GM12878 (cell line): ENCODE results near the gene CLDN6. TPM values are rescaled to one million over a fixed set of nuclear protein-coding genes. Genes with fewer than 3 reads are reported as not detected.
A peak's percentile ranks its signal among the peaks of the same experiment; 100 is the strongest.

ENCODE experiments used
- ATAC-seq: fragments of 200-7000 bp; cut with Tn5 transposase; 3 replicates; pipeline ENCODE4 v1.9.1; 2020; ENCODE audit warnings: mild to moderate bottlenecking, moderate library complexity
- BruUV-seq: library from RNA; stranded (reverse); fragments of 400-500 nt; replicated peaks from 2 replicates; lab custom pipeline; 2021; lab: Mats Ljungman, UMichigan
- CTCF ChIA-PET: fragments of 300-600 bp; sonication (Branson Sonifier 250); formaldehyde crosslinking; extraction: SDS; loops from one replicate; lab custom pipeline; 2021; ENCODE audit warnings: inconsistent platforms; lab: Yijun Ruan, JAX
- POLR2A ChIA-PET: fragments of 350-600 bp; formaldehyde crosslinking; extraction: SDS; loops from one replicate; lab custom pipeline; 2021; ENCODE audit warnings: inconsistent platforms; lab: Charles Lee
- RAD21 ChIA-PET: fragments of 300-600 bp; sonication (Branson Sonifier 250); formaldehyde crosslinking; loops from one replicate; lab custom pipeline; 2023; ENCODE audit warnings: antibody characterized with exemption; ENCODE audit not compliant: unreplicated experiment; lab: Charles Lee
- SMC1A ChIA-PET: fragments of 300-600 bp; sonication (Branson Sonifier 250); formaldehyde crosslinking; loops from one replicate; lab custom pipeline; 2023; ENCODE audit not compliant: unreplicated experiment, uncharacterized antibody; lab: Charles Lee
- DNase-seq: peaks from one replicate; pipeline ENCODE4 v3.0.0-alpha.2; 2011; ENCODE audit warnings: low read depth, low spot score
- FAIRE-seq: peaks from 3 replicates; lab custom pipeline; 2011; peaks lifted over from hg19 to GRCh38; lab: Jason Lieb, UNC
- H2AFZ ChIP-seq: 2 replicates; pipeline ENCODE4 v1.6.0; 2011; ENCODE audit warnings: low read depth, low read length, control low read depth; ENCODE audit not compliant: control insufficient read depth
- H3K27ac ChIP-seq: 2 replicates; pipeline ENCODE4 v1.5.1; 2011; ENCODE audit warnings: control low read depth; ENCODE audit not compliant: control insufficient read depth, insufficient read depth
- H3K27me3 ChIP-seq, 2 experiments: replicated peaks in 1 of 2; 2 replicates each; pipeline versions ENCODE4 v1.6.0 to v1.6.1; 2011; ENCODE audit warnings: low read length in 1 of 2; ENCODE audit not compliant: control insufficient read depth in 2 of 2, insufficient read depth in 2 of 2
- H3K36me3 ChIP-seq, 2 experiments: 2 replicates each; pipeline ENCODE4 v1.5.1; 2011; ENCODE audit warnings: low read length in 1 of 2; ENCODE audit not compliant: control insufficient read depth in 2 of 2, insufficient read depth in 2 of 2
- H3K4me1 ChIP-seq: 2 replicates; pipeline ENCODE4 v1.6.1; 2011; ENCODE audit warnings: mild to moderate bottlenecking, low read length, moderate library complexity, mixed read lengths; ENCODE audit not compliant: control insufficient read depth, insufficient read depth
- H3K4me2 ChIP-seq: 2 replicates; pipeline ENCODE4 v1.6.0; 2011; ENCODE audit warnings: control low read depth; ENCODE audit not compliant: control insufficient read depth, insufficient read depth
- H3K4me3 ChIP-seq: fragments of 200-600 bp; sonication (generic); 2 replicates; pipeline ENCODE4 v1.5.1; 2016
- H3K79me2 ChIP-seq: 2 replicates; pipeline ENCODE4 v1.6.0; 2011; ENCODE audit warnings: low read length; ENCODE audit not compliant: control insufficient read depth, insufficient read depth
- H3K9ac ChIP-seq: 2 replicates; pipeline ENCODE4 v1.8.0; 2011; ENCODE audit warnings: low read length, control low read depth, mixed read lengths; ENCODE audit not compliant: control insufficient read depth, insufficient read depth
- H3K9me3 ChIP-seq: replicated peaks from 3 replicates; pipeline ENCODE4 v1.5.1; 2011; ENCODE audit warnings: mild to moderate bottlenecking, low read length; ENCODE audit not compliant: control insufficient read depth, insufficient read depth
- H4K20me1 ChIP-seq: 2 replicates; pipeline ENCODE4 v1.6.0; 2011; ENCODE audit not compliant: control insufficient read depth, insufficient read depth
- BHLHE40 ChIP-seq, 2 experiments: fragments of 450-650 bp in 1 of 2; IDR thresholded peaks; 2 replicates each; pipeline ENCODE4 v1.6.1; 2011 to 2017; ENCODE audit warnings: low read depth in 2 of 2, borderline replicate concordance in 1 of 2, improper control_type of control experiment in 1 of 2, low read length in 1 of 2, mild to moderate bottlenecking in 1 of 2
- CBFB ChIP-seq: IDR thresholded peaks from 2 replicates; pipeline ENCODE4 v1.6.1; 2016; ENCODE audit warnings: antibody characterized with exemption, low read depth
- CHD1 ChIP-seq: IDR thresholded peaks from 2 replicates; pipeline ENCODE4 v1.6.1; 2012; ENCODE audit warnings: low read depth, low read length, improper control_type of control experiment
- CREB1 ChIP-seq: IDR thresholded peaks from 2 replicates; pipeline ENCODE4 v1.6.1; 2012; ENCODE audit warnings: low read depth, mild to moderate bottlenecking, inconsistent platforms
- EZH2 ChIP-seq: IDR thresholded peaks from 2 replicates; pipeline ENCODE4 v1.6.1; 2012; ENCODE audit warnings: low read depth, mild to moderate bottlenecking, control low read depth, inconsistent platforms, low read length, borderline replicate concordance; ENCODE audit not compliant: control insufficient read depth
- IKZF2 ChIP-seq, 2 experiments: fragments of 450-650 bp; IDR thresholded peaks; 2 replicates each; pipeline ENCODE4 v1.6.1; 2017; ENCODE audit warnings: mild to moderate bottlenecking in 2 of 2, moderate library complexity in 2 of 2
- LARP7 ChIP-seq: fragments of 450-650 bp; IDR thresholded peaks from 2 replicates; pipeline ENCODE4 v1.6.1; 2017; ENCODE audit warnings: mild to moderate bottlenecking
- NFYA ChIP-seq: IDR thresholded peaks from 2 replicates; pipeline ENCODE4 v1.6.1; 2011; ENCODE audit warnings: low read depth, mild to moderate bottlenecking, low read length, improper control_type of control experiment, borderline replicate concordance
- NR2F1 ChIP-seq: fragments of 450-650 bp; conservative IDR thresholded peaks from 2 replicates; pipeline ENCODE4 v1.6.1; 2017; ENCODE audit warnings: mild to moderate bottlenecking
- RFX5 ChIP-seq: IDR thresholded peaks from 2 replicates; pipeline ENCODE4 v1.6.1; 2011; ENCODE audit warnings: low read depth, low read length, improper control_type of control experiment
- SMC3 ChIP-seq: IDR thresholded peaks from 2 replicates; pipeline ENCODE4 v1.6.1; 2011; ENCODE audit warnings: low read length, improper control_type of control experiment, borderline replicate concordance
- WRNIP1 ChIP-seq: IDR thresholded peaks from 2 replicates; pipeline ENCODE4 v1.6.1; 2011; ENCODE audit warnings: low read depth, low read length, improper control_type of control experiment, borderline replicate concordance
- ZNF217 ChIP-seq: fragments of 450-650 bp; IDR thresholded peaks from 2 replicates; pipeline ENCODE4 v1.6.1; 2017; ENCODE audit warnings: antibody characterized with exemption, mild to moderate bottlenecking
- WGBS: methylation state at CpG from one replicate; pipeline ENCODE4 v1.1.6; 2016; ENCODE audit warnings: low lambda C conversion rate; ENCODE audit not compliant: insufficient replicate concordance, insufficient coverage; ENCODE audit errors: missing lambda C conversion rate; 5-methylcytosine and 5-hydroxymethylcytosine counted together
- in situ Hi-C: fragments of 300-500 bp; cut with MboI; formaldehyde crosslinking; loops from 9 replicates; pipeline ENCODE4 v1.14.3; 2018; ENCODE audit warnings: mixed read lengths
- intact Hi-C: fragments of 100-400 bp; cut with micrococcal nuclease; formaldehyde crosslinking; loops from one replicate; pipeline ENCODE4 v1.14.2; 2022; ENCODE audit not compliant: unreplicated experiment
- polyA plus RNA-seq, 11 experiments: library from polyadenylated mRNA; depleted of rRNA in 4 of 11; unstranded in 6 of 11; stranded (reverse) in 5 of 11; fragments of >200 nt; fragmentation: Nextera tagmentation in 4 of 11; fragmentation: Illumina TruSeq in 1 of 11; extraction: Ambion mirVana in 4 of 11; extraction: Trizol in 1 of 11; gene quantifications; 1 replicate in 1 of 11; 2 replicates in 10 of 11; pipeline versions ENCODE4 v1.2.1 to v1.2.3, GENCODE V29; 2011 to 2016; ENCODE audit warnings: inconsistent platforms in 2 of 11, missing spikeins in 2 of 11, low read depth in 1 of 11
- total RNA-seq, 4 experiments: library from RNA; depleted of rRNA in 3 of 4; stranded (reverse); fragments of >200 nt in 3 of 4; fragmentation: Illumina TruSeq in 1 of 4; extraction: Trizol in 1 of 4; gene quantifications; 2 replicates each; pipeline versions ENCODE4 v1.2.1 to v1.2.3, GENCODE V29; 2013 to 2021
- TF ChIP-seq, protein P1 (sequence below): fragments of 450-650 bp; IDR thresholded peaks from 2 replicates; pipeline ENCODE4 v1.6.1; 2017; ENCODE audit warnings: mild to moderate bottlenecking, moderate library complexity

Gene CLDN6
- total and polyA plus RNA-seq, 10 of the 15 experiments (the other 5 are each of a cell fraction or from before 2014, with no cell fraction given) = 0.15 to 0.26 (median 0.23) TPM; not detected in 7

DNA sequence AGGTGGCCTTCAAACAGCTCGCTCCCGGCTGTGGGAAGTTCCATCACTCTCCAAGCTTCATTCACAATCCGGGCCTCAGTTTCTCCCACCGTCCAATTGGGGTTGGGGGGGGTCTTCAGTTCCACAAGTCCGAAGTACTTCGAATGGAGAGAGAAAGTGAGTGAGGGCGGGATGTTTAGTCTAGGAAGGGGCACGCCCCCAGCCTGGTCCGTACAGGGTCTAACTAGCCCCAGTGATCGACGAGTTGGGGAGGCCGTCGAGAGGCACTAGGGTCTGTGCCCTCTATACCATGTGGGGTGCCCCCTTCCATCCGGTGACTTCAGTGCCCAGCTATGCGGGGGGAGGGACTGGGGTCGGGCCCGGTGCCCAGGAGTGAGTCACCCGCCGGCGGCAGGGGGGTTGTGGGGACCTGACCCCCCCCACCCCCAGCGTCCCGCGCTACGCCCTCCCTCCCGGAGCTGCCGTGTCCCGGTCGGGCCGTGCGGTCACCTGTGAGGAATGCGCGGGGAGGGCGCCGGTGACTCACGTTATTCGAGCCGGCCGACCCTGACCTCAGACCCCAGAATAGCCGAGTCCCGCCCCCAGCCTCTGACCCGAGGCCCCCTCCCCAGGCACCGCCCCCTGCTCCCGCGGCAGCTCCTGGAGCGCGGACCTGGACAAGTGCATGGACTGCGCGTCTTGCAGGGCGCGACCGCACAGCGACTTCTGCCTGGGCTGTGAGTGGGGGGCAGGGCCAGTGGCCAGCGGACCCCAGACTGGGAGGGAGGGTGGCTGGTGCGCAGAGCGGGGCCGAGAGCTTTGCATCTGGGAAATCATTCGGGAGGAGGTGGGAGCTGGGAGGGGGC, 2.8 kb upstream of the CLDN6 start:
- Histone ChIP-seq H3K79me2 (no peaks in the 10 kb centered on the region), H3K36me3 (no peaks in the 10 kb centered on the region; a peak in 1 of 4 replicates), H3K4me3 (peak overlapping the region; percentile 73), H2AFZ (peak overlapping the region; percentile 77), H3K9ac (no peak overlapping the region; the same call in 1 of the 2 replicates)
- RAD21 ChIA-PET = interaction anchor here (1.1 to 2.2 kb wide), 7 partner anchors 7 to 38 kb away, joined by 3 to 21 read pairs (median 5); no protein-coding TSS in a partner anchor
- peak; percentile 27 for FAIRE-seq
- intact Hi-C loops = no loop called here
- SMC1A ChIA-PET = interaction anchor here (1.3 to 10.1 kb wide), 2 partner anchors 16 to 109 kb away, joined by 3 to 91 read pairs; no protein-coding TSS in a partner anchor
- 0 out of 3 replicates have a peak, but pooled peaks have one; percentile 1 for ATAC-seq
- TF ChIP-seq RFX5 = no peak
- no peak for TF ChIP-seq NR2F1
- TF ChIP-seq BHLHE40 (IDR thresholded peaks at IDR 0.05; ENCODE audit: borderline replicate concordance in 1 of 2, low read depth in 2 of 2, low read length in 1 of 2) = no peak
- TF ChIP-seq CHD1 = no peak
- TF ChIP-seq WRNIP1 = no peak
- no peak for TF ChIP-seq EZH2
- TF ChIP-seq, protein P1, sequence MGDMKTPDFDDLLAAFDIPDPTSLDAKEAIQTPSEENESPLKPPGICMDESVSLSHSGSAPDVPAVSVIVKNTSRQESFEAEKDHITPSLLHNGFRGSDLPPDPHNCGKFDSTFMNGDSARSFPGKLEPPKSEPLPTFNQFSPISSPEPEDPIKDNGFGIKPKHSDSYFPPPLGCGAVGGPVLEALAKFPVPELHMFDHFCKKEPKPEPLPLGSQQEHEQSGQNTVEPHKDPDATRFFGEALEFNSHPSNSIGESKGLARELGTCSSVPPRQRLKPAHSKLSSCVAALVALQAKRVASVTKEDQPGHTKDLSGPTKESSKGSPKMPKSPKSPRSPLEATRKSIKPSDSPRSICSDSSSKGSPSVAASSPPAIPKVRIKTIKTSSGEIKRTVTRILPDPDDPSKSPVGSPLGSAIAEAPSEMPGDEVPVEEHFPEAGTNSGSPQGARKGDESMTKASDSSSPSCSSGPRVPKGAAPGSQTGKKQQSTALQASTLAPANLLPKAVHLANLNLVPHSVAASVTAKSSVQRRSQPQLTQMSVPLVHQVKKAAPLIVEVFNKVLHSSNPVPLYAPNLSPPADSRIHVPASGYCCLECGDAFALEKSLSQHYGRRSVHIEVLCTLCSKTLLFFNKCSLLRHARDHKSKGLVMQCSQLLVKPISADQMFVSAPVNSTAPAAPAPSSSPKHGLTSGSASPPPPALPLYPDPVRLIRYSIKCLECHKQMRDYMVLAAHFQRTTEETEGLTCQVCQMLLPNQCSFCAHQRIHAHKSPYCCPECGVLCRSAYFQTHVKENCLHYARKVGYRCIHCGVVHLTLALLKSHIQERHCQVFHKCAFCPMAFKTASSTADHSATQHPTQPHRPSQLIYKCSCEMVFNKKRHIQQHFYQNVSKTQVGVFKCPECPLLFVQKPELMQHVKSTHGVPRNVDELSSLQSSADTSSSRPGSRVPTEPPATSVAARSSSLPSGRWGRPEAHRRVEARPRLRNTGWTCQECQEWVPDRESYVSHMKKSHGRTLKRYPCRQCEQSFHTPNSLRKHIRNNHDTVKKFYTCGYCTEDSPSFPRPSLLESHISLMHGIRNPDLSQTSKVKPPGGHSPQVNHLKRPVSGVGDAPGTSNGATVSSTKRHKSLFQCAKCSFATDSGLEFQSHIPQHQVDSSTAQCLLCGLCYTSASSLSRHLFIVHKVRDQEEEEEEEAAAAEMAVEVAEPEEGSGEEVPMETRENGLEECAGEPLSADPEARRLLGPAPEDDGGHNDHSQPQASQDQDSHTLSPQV = no peak
- TF ChIP-seq IKZF2 (IDR thresholded peaks at IDR 0.05) = 0 out of 4 replicates have a peak, but pooled peaks of 1 of the 2 experiments have one; percentile 8
- no peak for TF ChIP-seq SMC3
- TF ChIP-seq NFYA = no peak
- peak; percentile 4; the same call in 1 of the 2 replicates for TF ChIP-seq LARP7
- no peak for TF ChIP-seq CBFB
- no peak for TF ChIP-seq ZNF217
- TF ChIP-seq CREB1 = no peak
- TF ChIP-seq, all 136 proteins: peak for 2
- Histone ChIP-seq H3K9me3 (no peaks in the 10 kb centered on the region), H3K4me1 (peaks cover 25% of the 10 kb centered on the region), H3K27ac (no peak overlapping the region), H3K27me3 (no peaks in the 10 kb centered on the region), H4K20me1 (no peaks in the 10 kb centered on the region), H3K4me2 (peak overlapping the region; percentile 83)
- ChIA-PET CTCF (interaction anchor here (0.7 to 18.2 kb wide), 6 partner anchors 7 to 153 kb away, joined by 3 to 421 read pairs (median 6); no protein-coding TSS in a partner anchor), POLR2A (interaction anchor here (0.6 to 1.5 kb wide), 4 partner anchors 11 to 138 kb away, joined by 3 to 5 read pairs (median 4); partner anchors contain the start of gene FLYWCH2)
- DNase-seq = no peak
- WGBS = 1% methylated on average over 39 of the region's 57 CpGs
- no TSS peak for BruUV-seq
- in situ Hi-C loops = no loop called here
